Measurements from ENCODE around the gene PKDREJ.
A peak's percentile ranks its signal among the peaks of the same experiment; 100 is the strongest.
"Not testable (repeated sequence)": the region's sequence is repeated elsewhere in the genome, so short reads cannot be mapped to it uniquely, and the experiment has no call there.

Gene PKDREJ

DNA sequence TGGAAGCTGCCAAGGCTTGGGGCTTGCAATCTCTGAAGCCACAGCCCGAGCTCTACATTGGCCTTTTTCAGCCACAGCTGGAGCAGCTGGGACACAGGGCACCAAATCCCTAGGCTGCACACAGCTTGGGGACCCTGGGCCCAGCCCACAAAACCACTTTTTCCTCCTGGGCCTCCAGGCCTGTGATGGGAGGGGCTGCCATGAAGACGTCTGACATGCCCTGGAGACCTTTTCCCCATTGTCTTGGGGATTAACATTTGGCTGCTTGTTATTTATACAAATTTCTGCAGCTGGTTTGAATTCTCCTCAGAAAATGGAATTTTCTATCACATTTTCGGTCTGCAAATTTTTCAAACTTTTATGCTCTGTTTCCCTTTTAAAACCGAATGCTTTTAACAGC, 2.5 kb upstream of the PKDREJ start:
- DNase-seq, result not testable (repeated sequence)

DNA sequence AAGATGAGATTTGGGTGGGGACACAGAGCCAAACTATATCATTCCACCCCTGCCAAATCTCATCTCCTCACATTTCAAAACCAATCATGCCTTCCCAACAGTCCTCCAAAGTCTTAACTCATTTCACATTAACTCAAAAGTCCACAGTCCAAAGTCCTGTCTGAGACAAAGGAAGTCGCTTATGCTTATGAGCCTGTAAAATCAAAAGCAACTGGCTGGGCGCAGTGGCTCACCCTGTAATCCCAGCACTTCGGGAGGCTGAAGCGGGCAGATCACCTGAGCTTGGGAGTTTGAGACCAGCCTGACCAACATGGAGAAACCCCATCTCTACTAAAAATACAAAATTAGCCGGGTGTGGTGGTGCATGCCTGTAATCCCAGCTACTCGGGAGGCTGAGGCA, 1.4 kb upstream of the PKDREJ start:
- DNase-seq, result not testable (repeated sequence)

DNA sequence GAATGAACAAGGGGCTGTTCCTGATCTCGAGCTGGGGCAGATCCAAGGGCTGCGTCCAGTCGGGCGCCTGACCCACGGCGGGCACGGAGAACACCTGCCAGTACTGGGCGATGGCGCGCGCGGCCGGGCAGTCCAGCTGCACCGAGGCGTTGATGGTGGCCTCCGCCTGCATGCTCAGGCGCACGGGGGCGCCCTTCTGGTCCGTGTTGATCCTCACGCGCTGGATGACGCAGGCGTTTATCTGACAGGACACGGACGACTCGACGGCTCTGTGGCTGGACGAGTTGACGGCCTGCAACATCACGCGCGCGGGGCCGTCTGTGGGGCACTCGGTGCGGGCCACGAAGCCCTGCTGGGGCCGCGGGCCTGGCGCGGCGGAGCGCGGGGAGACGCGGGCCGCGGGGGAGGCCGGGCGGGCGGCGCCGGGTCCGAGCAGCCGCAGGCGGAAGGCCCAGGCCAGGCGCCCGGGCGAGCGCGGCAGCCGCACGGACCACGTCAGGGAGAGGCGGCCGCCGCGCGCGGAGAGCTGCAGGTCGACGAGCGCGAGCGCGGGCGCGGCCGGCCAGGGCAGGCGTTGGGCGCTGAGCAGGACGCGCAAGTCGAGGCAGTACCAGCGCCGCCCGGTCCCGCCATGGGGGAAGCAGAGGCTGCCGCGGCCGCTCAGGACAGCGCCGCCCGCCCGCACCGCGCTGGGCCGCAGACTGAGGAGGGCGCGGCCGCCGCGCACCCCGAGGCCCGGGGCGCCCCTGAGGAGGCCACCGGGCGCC, 511 bp downstream of the PKDREJ start:
- peak; percentile 39 for DNase-seq

DNA sequence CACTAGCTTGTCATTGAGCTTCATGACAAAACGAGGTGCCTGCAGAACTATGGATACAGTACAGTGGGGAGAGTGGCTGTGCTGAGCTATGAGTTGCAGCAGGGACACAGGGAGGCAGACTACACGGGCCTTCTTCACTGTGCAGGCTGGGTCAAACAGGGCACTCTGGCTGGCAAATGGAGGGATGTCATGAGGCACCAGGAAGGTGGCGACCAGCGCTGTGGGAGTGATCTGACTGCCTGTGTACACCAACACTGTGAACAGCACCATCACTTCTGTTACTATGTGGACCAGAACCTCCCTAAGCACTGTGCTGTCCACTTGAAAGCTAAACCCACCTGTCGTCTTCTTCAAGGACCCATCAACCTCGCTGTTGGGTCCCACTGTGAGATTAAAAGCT, 3.1 kb downstream of the PKDREJ start:
- DNase-seq, result no peak

DNA sequence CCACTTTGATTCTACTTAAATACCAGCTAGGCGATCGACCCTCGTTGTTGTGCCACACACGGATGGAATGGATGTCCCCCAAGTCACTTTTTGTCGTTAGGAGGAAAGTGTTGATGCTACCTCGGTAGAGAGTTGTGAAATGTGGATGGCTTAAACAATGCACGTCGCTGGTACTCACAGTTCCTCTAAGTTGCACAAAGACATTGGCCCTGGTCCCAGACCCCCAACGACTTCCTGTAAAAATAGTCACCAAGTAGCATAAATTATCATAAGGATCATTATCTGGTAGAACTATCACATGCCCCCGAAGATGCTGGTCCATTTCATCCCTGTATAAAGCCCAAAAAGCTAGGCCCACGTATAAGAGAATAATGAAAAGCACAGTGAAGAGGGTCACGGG, 3.8 kb downstream of the PKDREJ start:
- DNase-seq, result no peak

DNA sequence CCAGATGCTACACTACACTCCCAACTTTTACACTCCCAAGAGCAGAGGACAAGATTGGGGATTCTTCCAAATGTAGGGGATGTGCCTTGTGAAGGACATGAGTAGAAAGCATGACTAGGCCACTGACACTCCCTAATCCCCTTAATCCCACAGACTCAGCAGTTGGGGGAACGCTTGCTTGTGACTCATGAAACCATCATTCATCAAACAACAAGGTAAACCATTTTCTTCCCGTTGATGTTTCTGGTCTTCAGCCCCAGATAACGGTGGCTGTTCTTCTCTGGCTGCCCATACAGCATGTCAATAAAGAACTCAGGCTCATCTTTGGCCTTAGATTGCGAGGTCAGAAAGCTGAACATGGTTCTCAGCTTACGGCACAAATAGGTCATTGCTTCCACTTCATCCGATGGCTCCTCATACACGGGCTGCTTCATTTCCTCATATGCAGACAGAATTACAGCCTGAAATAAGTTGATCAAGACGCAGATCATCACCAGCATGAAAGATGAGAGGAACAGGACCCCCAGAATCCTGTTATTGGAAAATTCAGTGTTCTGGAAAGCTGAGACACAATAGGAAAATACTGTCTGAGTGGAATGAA, 6.7 kb downstream of the PKDREJ start:
- no peak for DNase-seq

DNA sequence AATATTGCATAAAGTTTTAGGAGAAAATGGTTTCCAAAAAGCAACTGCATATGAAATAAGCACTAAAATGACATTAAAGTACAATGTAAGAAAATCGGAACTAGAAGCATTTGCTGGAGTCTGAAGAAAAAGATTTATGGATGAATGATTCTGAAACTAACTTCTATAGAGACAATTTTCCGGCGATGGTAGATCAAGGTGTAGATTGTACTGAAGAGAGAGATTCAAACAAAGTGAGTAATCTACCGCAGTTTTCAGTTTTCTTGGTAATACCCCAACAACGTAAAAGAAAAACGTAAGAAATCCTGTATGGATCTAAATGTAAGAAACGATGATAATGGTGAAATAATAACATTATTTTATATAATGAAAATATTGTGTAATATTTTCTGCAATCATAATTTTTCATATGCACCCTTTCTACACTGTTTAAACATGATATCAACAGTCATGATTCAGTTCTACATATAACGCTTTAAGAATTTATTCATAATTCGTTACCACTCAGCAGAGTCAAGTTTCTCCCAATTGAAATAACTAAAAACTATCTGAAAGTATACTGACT, 11.2 kb downstream of the PKDREJ start:
- no peak for DNase-seq

DNA sequence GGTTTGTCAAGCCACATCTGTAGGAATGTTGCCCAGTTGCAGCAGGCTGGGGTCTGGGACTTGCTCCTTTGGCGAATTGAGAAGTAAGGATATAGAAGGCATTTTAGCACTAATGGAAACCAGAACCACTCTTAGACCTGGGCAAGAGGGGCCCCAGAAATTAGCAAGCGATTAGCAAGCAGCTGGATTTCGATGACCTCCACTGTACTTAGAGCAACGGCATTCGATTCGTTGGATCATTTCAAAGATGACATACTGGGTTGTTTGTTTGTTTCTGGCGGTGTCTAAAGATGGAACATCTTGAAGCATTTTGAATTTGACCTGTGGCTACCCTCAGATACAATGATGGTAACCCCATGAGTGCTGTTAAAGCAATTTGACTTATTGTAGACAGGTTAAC, 11.9 kb downstream of the PKDREJ start:
- DNase-seq, result no peak

DNA sequence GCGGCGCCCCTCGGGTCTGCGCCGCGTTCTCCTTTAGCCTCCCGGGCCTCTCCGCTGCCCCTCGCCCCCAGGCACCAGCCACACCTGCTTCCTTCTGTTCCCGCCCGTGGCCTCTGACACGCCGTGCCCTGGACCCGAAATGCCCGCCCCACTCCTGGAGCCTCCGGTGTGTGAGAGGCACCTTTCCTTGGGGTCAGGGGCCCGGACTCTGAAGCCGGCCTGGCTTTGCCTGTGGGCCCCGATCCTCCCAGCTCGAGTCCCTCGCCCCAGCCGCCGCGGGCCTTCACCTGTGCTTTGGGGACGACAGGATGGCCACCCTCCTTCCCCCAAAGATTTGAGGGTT, 12.4 kb downstream of the PKDREJ start:
- DNase-seq, result no peak

DNA sequence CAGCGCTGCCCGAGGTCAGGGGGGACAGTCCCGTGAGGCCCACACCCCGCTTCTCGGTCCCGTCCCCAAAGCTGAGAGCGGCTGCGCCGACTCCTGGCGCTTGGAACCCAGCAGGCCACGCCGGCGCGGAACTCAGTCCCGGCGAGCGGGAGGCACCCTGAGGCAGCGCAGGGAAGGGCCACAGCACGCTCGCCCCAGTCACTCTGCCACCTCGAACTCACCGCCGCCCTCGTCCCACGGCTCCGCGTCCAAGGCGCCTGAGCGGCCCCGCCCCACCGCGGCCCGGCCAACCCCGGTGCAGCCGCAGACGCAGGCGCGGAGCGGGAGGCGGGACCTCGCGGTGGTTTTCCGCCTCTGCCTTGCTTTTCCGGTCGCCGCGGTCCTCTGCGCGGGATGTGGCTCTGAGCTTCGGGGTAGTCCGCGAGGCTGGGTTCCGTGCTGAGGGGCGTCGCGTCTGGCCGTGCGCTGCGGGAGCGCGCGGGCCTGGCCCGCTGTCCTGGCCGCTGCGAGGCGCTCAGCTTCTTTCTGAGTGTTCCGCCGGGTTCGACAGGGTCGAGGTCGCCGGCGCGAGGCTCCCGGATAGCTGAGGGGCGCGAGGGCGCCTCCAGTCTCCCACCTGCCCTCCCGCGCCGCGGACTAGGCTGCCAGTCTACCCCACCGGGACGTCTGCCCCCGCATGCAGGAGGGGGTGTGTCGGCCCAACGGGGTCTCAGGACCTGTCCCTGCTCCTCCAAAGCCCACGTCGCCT, 12.9 kb downstream of the PKDREJ start, which contains the start of gene CDPF1:
Gene CDPF1 (minus strand): TSS at position 259 of the 748 bp plus-strand sequence. CDS start 2,009 bp downstream, outside the sequence.
- DNase-seq, result peak; percentile 95

DNA sequence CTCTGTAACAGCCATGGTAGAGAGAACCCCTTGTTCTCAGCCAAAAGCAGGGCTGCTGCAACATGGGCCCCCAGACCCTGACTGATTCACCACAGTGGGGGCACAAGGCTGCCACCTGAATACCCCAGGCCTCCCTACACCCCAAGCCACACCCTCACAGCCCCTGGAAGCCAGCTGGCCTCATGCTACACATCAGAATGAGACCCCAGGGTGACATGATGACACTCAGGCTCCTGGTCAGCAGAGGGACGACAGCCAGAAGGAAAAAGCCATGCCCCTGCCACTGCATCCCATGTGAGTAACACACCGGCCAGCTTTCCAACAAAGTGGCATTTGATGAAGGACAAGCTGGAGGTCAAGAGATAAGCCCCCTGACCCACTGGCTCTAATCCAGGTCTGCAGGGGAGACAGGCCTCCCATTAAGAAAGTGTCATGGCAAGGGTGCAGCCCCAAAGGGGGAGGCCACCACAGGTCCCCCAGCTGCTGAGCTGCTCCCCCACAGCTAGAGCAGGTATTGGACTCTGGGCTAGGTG, 15.6 kb downstream of the PKDREJ start:
- no peak for DNase-seq

DNA sequence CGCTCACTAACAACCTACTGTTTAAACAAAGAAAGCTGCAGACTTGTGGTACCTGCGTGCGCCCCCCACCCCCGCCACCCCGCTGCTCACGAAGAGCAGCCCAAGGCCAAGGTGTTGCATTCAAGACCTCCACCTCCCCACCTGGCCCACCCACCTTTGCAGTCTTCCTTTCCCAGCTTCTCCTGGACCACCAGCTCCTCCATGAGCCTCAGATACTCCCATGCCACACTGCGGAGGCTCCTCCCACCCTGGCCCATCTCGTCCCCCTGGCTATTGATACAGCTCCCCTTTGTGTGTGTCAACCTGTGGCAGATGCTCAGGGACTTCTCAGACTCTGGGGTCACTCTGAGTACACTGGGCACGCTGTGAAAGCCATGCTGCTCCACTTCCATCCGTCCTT, 17.0 kb downstream of the PKDREJ start:
- DNase-seq, result no peak

DNA sequence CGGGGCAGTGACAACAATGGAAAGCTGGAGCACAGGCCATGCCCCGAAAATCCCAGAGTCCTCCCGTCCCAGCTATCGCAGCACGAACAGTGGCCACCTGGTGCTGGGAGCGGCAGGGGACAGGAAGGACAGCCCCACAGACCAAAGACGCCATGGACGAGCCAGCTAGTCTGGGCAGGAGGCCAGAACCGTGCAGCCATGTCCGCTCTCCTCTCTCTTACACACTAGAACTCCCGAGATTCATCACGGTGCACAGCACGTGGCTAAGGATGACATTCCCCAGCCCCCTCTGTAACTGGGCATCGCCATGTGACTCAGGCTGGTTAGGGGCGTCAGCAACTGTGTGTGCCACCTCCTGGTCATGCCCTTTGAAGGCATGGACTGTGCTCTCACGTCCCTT, 17.6 kb downstream of the PKDREJ start:
- DNase-seq, result no peak

DNA sequence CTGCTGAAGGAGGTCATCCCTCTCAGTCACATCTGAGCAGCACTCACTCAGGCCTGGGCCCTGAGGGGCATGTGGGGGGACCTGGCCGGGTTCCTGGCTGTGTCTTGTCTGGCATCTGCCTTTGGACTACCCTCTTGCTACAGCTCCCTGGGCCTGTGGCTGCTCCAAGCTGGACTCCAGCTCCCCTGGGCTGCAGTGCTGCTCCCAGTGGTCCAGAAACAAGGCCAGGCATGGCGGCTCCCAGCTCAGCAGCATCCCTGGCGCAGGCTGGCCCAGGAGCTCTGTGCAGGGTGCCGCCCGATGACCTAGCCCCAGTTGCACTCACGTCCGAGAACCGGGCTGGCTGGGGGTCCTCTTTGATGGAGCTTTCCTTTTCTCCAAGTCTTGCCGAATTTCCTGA, 18.4 kb downstream of the PKDREJ start:
- DNase-seq, result no peak

DNA sequence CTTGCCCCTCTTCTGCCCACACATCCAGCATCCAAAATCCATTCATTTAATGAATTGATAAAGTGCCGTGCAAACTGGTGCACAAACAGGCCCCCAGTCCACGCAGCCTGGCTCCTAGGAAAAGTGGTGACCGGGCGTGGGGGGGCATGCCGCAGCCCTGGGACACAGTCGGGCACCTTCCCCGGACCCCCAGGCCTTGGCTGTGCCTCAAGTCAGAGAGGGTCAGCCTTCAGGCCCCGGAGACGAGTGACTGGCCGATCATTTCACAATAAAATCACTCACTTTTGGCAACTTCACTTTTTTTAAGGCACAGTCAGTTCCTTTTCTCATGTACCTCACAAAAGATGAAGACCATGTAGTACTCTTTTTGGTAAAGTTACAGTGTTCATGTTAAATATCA, 21.1 kb downstream of the PKDREJ start:
- DNase-seq, result no peak

DNA sequence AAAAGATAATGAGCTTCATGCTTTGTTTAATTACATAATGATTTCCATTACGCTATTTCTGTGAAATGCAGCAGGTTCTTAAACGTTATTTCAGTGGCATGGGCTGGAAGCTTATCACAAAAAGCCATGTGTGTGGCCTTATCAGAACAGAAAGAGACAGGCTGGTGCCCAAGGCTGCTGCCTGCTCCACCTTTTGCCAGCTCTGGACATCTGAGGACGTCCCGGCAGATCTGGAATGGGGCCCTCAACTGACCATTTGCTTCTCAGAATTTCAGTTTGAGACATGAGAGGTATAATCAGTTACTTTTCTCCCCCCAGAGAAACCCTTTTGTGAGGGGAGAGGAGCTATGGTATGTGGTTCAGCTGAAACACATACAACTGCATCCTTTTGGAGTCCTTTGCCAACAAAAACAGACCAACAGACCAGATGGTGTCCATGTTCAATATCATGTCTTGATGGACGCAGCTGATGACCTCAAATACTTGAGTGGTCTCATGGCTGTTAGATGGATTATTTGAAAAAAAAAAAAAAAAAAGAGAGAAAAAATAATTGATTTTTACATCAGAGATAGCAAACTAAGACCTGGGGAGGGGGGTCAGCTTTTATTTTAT, 21.6 kb downstream of the PKDREJ start:
- DNase-seq, result no peak

DNA sequence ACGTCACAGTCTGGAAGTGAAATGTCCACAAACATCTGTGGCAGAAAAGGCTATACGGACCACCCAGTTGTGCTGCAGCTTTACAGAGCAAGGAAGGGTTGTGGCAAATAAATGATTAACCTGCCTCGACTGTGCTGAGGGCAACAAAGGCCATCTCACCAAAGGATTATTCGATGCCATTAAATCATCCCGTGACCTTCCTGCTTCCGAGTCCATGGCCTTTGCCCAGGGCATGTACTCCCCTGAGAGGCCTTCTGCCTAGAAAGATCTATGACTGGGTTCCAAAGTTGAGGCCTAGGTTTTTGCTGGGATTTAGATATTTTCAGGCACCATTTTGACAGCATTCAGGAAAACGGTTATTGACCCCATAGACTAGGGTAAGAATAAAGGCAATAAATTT, 22.2 kb downstream of the PKDREJ start:
- no peak for DNase-seq

DNA sequence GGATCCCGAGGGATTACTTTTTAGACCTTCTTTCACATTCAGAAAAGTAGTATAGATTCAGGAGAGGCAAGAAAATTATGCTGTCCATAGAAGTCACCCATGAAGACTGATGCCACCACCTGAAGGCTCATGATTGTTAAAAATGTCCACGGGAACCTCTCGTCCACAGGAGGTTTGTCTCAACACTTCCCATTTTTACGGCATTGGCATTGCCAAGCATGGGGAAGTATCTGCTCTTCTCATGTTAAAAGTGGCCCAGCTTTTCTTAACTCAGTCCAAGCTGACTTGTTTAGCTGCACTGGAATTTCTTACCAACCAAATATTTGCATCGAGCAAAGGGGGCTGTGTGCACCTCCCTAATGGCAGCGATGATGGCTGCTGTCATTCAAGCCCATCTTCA, 22.6 kb downstream of the PKDREJ start:
- DNase-seq, result no peak

DNA sequence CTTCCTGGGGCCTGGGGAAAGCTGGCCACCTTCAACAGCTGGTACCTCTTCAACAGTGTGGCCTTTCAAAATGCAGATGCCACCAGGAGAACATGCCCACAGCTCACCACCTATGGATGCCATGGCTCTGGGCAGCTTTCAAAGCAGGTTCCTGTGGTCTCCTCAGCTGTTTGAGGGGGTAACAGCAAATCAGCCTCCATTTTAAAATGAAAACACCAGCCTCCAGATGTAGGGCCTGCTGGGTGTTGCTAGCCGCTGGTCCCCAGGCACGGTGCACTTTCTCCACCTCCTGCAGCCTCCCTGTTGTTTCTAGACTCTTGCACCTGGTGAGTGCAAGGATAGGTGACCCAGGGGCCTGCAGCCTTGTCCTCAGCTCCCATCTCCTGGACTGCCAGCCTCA, 23.1 kb downstream of the PKDREJ start:
- DNase-seq, result no peak

DNA sequence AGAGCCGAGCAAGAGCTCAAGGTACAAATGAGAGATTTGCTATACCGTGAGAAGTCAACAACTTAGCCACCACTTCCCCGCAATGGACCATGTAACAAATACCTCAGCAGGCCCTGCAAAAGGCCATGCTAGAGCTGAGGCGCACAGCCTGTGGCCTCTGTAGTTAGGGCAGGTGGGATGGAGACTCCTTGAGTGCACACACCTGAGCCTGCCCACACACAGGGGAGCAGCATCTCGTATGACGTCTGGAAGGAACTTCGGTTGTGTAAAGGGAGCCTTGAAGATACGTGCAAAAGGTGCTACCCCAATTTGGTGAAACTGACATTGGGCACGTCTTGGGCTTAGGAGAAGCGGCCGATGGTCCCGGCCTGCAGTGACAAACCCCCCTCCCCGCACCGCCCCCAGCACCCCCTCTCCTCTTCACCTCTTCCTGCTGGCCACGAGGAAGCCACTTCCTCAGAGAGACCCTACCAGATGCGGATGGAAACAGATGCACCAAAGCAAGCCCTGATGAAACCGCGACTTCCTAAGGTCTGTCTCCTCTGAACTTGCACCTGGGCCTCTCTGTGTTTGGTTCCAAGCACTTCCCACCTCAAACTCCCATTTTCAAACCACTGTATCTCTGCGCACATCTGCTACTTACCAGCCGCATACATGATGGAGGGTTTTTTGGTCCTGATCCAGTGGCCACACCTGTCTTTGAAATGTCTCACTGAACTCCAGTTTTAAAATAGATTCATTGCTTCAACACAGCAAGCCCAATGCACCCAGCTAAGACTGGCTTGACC, 23.7 kb downstream of the PKDREJ start:
- peak; percentile 25 for DNase-seq

DNA sequence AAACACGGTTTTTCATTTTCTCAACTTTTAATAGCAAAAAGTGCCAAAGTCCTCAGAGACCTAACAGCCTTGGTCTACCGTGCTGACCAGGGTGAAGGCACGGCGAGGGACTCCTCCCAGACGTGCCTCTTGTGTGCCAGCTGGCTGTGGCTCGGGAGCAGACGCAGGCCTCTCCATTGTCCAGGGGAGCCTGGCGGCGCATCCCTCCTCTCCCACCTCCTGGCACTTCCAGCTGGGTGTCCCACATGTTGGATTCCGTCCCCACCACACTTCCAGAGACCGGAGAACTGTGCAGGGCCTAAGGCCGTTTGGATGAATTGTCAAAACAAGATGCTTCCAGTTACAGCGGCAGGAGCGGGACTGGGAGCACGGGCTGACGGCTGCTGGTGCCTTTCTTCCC, 24.6 kb downstream of the PKDREJ start:
- DNase-seq, result no peak

DNA sequence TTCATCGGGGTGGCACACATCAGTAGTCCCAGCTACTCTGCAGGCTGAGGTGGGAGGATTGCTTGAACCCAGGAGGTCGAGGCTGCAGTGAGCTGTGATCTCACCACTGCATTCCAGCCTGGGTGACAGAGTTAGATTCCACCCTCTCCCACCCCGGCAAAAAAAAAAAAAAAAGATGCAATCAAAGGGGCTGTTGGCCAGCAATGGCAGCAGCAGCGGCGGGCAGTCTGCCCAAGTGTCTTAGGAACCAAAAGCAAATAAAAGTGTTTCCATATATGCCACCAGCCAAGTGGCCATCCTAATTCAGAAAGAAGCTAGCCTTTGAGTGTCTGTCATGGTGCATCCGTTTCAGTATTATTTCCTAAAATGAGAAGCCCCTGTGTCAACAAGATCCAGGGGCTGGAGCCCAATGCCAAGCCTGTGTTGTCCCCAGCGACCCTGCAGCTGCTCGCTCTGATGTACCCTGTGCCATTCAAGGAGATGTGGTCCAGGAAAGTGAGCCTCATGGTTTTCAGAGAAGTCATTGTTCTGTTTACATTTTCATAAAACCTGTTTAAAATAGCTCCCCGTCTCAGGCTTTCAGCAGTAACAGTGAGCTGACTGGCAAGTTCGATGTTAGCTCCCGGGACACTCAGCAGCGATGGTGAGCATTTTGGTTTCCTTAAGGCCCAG, 25.6 kb downstream of the PKDREJ start:
- no peak for DNase-seq
